SK-N-MC (cell line): Measurements from ENCODE around the gene ARPC5.
"Not testable (repeated sequence)": the region's sequence is repeated elsewhere in the genome, so short reads cannot be mapped to it uniquely, and the experiment has no call there.

Experiments used
- DNase-seq: peaks from one replicate; pipeline ENCODE4 v3.0.0-alpha.2; 2011; ENCODE audit warnings: low read depth, low spot score
- H3K27ac ChIP-seq: fragments of 200-600 bp; sonication (generic); 2 replicates; pipeline ENCODE4 v1.5.1; 2016; ENCODE audit warnings: mixed run types
- H3K36me3 ChIP-seq: fragments of 200-600 bp; sonication (generic); 2 replicates; pipeline ENCODE4 v1.6.1; 2017; ENCODE audit warnings: antibody characterized with exemption, low read length, mixed read lengths; ENCODE audit not compliant: insufficient read depth
- H3K4me3 ChIP-seq: fragments of 200-600 bp; sonication (generic); 2 replicates; pipeline ENCODE4 v1.5.1; 2016
- H3K9ac ChIP-seq: fragments of 200-600 bp; sonication (generic); 2 replicates; pipeline ENCODE4 v1.8.0; 2017; ENCODE audit warnings: mixed run types, mixed read lengths; ENCODE audit not compliant: insufficient read length
- H3K9me3 ChIP-seq: fragments of 200-600 bp; sonication (generic); 2 replicates; pipeline ENCODE4 v1.6.1; 2017; ENCODE audit warnings: low read depth, mild to moderate bottlenecking, antibody characterized with exemption, low read length, moderate library complexity, mixed read lengths
- EZH2 ChIP-seq: fragments of 200-600 bp; sonication (generic); IDR thresholded peaks from one replicate; pipeline ENCODE4 v1.6.1; 2017; ENCODE audit warnings: antibody characterized with exemption
- FOXP2 ChIP-seq: optimal IDR thresholded peaks from 2 replicates; pipeline ENCODE3; 2011; ENCODE audit warnings: mild to moderate bottlenecking, moderate library complexity; ENCODE audit not compliant: insufficient read depth; ENCODE audit errors: extremely low read length, control extremely low read depth
- POLR2AphosphoS5 ChIP-seq: IDR thresholded peaks from 2 replicates; pipeline ENCODE4 v1.6.1; 2012; ENCODE audit warnings: mild to moderate bottlenecking, low read depth, low read length, borderline replicate concordance

Gene ARPC5

DNA sequence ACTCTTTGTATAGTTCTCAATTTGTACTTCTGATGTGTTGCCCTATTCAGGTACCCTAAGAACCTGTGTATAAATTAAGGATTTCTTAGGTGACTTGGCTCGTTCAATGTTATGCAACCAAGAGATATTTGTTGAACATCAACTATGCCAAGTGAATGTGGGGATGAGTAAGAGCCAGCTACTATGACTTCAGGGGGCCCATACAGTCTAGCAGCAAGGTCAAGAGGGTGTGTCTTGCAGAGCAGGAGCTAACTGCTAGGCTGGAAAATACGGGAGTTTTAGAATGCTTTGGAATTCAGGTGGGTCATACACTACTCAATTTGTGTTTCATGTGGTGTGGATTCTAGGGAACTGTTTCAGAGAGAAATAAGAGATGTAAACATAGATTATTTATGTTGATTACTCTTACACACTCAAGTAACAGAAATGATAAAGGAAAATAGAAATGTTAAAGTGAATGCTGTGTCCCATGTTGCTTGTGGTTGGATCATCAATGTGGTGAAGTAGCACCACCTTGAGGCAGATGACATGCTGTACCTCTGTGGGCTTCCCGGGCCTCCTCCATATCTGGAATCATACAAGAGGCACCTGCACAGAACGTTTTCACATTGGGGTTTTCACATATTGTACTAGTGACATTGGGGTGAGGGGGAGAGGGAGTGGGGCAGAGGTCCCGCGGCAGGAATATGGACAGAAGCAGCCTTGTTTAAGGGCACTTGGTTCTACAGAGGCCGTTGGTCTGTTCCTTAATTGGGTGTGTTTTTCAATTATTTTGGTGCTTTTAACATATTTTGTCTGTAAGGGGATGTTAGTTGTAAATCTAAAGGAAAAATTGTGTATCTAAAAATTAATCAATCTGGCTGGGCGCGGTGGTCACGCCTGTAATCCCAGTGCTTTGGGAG lies 12.4 kb downstream of the ARPC5 start:
- Histone ChIP-seq H3K9ac (no peak overlapping the region), H3K4me3 (no peak overlapping the region), H3K36me3 (peaks cover 33% of the 10 kb centered on the region), H3K27ac (no peak overlapping the region), H3K9me3 (no peaks in the 10 kb centered on the region)
- no peak for DNase-seq
- TF ChIP-seq EZH2 (no peak), POLR2AphosphoS5 (no peak), FOXP2 (no peak)

DNA sequence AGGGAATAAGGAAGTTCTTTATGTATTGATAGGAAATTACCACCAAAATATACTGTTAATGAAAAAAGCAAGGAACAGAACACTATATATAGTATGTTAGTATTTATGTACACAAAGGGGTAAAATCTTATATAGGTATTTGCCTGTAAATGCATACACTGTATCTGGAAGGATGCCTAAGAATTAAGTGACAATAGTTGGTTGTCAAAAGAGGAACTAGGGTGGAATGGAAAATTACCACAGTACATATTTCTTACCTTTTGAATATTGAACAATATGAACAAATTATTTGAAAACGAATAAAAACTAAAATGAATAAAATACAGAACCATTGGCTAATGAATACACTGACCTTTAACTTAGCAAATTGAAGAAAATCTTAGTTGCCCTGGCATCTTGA lies 13.6 kb downstream of the ARPC5 start:
- Histone ChIP-seq H3K9ac (no peak overlapping the region), H3K27ac (no peak overlapping the region; the same call in 1 of the 2 replicates), H3K36me3 (peaks cover 25% of the 10 kb centered on the region), H3K9me3 (no peaks in the 10 kb centered on the region), H3K4me3 (no peak overlapping the region)
- TF ChIP-seq FOXP2 = no peak
- no peak for TF ChIP-seq POLR2AphosphoS5
- no peak for TF ChIP-seq EZH2
- no peak for DNase-seq

DNA sequence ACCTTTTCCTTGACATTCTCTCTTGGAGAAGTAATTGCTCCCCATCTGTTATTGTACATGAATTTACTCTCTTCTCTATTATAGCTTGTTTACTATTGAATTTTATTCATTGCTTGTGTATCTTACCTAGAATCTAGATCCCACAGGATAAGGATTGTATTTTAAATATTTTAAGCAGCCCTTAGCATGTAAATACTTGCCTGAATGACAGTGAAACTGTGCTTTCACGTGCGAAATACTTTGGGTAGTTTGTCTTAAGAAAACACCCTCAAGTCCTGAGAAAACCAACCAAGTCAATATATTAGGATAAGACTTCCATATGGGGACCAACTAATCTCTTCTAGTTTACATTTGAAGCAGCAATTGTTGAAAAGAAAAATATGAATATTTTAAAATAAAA lies 15.3 kb downstream of the ARPC5 start:
- TF ChIP-seq POLR2AphosphoS5 (no peak), FOXP2 (no peak), EZH2 (no peak)
- Histone ChIP-seq H3K4me3 (no peak overlapping the region), H3K27ac (no peak overlapping the region), H3K9ac (no peak overlapping the region), H3K9me3 (no peaks in the 10 kb centered on the region), H3K36me3 (peaks cover 8% of the 10 kb centered on the region)
- no peak for DNase-seq

DNA sequence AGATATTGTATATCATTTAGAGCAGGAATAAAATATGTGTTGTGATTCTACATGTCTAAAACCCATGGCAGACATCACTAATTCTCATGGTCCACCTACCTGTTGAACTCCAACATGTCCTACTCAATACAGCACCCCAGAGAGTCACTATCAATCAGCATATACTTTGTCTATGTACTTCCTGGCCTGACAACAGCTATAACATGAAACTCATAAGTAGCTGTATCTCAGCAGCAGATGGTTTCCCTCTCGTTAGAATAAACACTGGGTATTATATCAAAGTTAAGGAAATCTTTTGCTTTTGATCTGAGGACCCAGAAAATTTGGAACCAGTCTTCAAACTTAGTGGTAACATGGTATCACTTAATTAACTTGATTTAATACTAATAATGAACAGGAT lies 15.8 kb downstream of the ARPC5 start:
- Histone ChIP-seq H3K9me3 (no peaks in the 10 kb centered on the region), H3K4me3 (no peak overlapping the region), H3K9ac (no peak overlapping the region), H3K36me3 (peaks cover 5% of the 10 kb centered on the region), H3K27ac (no peak overlapping the region)
- no peak for DNase-seq
- TF ChIP-seq FOXP2 = no peak

DNA sequence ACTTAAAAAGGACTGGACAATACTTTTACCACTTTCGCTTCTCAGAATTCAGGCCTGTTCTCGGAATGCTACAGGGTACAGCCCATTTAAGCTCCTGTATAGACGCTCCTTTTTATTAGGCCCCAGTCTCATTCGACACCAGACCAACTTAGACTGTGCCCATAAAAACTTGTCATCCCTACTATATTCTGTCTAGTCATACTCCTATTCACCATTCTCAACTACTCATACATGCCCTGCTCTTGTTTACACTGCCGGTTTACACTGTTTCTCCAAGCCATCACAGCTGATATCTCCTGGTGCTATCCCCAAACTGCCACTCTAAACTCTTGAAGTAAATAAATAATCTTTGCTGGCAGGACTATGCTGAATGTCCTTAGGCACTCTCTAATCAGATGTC lies 17.4 kb downstream of the ARPC5 start:
- H3K9me3 ChIP-seq, DNase-seq, H3K36me3 ChIP-seq, H3K4me3 ChIP-seq, H3K9ac ChIP-seq, H3K27ac ChIP-seq: not testable (repeated sequence)

DNA sequence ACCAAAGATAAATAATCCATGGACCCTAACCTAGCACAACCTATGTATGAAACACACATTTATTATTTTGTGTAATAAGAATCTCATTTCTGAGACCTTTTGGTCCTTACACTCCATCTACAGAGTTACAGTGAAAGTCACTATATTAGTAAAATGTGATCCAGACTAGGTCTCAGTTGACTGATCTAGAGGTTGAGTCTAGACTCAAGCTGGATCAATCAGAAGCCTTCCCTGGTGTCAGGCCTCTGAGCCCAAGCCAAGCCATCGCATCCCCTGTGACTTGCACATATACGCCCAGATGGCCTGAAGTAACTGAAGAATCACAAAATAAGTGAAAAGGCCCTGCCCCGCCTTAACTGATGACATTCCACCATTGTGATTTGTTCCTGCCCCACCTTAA lies 22.6 kb downstream of the ARPC5 start:
- not testable (repeated sequence) for H3K36me3 ChIP-seq, H3K9me3 ChIP-seq, H3K9ac ChIP-seq, H3K4me3 ChIP-seq, H3K27ac ChIP-seq, DNase-seq

DNA sequence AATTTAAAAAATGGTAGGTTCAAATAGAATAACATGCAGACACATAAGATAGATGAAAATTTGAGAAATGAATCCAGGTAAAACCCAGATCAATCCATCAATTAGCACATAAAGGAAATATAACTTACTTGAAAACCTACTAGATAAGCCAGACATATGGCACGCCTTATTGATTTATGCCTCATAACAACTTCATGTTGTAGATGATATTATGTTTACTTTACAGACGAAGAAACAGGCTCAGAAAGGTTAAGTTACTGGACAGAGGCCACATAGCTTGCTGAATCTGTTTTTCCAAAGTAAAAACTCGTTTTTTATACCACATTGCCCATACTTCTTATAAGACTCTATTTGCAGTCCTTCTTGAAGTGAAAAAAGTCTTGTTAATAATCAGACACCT lies 23.2 kb downstream of the ARPC5 start:
- Histone ChIP-seq H3K27ac (no peak overlapping the region), H3K4me3 (no peak overlapping the region), H3K9ac (no peak overlapping the region), H3K36me3 (no peaks in the 10 kb centered on the region), H3K9me3 (no peaks in the 10 kb centered on the region)
- no peak for DNase-seq
- TF ChIP-seq FOXP2 (no peak), EZH2 (no peak), POLR2AphosphoS5 (no peak)

DNA sequence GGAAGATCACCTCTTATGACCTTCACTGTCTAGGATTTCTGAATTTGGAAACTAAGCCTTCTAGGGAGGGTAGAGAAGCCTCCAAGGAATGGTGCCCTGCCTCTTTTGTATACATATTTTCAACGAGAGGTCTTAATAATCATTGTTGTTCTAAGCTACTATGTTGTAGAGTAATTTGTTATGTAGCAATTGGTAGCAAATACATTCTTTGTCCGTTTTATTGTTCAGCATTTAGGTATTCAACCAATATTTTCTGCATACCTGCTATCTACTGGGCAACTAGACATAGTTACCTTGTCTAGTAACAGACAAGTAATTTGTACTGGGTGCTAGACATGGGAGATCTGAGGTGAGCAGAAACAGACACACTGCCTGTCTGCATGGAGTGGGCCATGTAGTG lies 24.6 kb downstream of the ARPC5 start:
- Histone ChIP-seq H3K36me3 (no peaks in the 10 kb centered on the region), H3K9ac (no peak overlapping the region), H3K27ac (no peak overlapping the region), H3K4me3 (no peak overlapping the region), H3K9me3 (no peaks in the 10 kb centered on the region)
- no peak for DNase-seq
- TF ChIP-seq FOXP2 = no peak
- no peak for TF ChIP-seq EZH2
- no peak for TF ChIP-seq POLR2AphosphoS5

DNA sequence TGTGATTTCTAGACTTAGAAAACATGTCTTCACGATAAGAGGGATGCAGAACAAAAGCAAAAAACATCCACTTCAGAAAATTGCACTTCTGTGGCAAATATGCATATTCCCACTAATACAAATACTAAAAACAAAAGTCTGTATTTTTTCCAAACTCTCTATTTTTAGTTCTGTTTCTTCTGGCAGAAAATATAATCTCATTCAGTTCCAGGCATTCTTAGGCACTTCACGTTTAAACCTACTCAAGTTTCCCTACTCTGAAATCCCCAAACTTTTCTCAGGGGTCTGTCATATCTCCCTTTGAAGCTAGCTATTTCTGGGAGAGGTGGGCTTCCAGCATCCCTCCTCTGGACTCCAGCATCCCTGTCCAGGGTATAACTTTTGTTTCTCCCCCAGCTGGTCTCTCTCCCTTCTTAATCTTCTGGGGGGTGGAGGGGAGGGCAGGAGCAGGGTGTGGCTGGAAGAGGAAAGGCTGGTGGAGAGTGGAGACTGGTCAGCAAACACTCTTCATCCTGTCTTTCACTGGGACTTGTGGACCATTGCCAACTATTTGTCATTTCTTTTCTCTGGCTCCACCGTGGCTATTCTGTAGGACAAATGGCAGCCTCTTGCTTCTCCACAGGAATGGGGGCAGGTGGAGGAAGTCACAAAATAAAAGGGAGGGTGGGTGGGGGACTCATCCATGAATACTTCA lies 25.7 kb downstream of the ARPC5 start:
- Histone ChIP-seq H3K27ac (no peak overlapping the region), H3K9me3 (no peaks in the 10 kb centered on the region), H3K4me3 (no peak overlapping the region), H3K36me3 (no peaks in the 10 kb centered on the region), H3K9ac (no peak overlapping the region)
- TF ChIP-seq POLR2AphosphoS5 = no peak
- TF ChIP-seq FOXP2 = no peak
- TF ChIP-seq EZH2 = no peak
- no peak for DNase-seq

DNA sequence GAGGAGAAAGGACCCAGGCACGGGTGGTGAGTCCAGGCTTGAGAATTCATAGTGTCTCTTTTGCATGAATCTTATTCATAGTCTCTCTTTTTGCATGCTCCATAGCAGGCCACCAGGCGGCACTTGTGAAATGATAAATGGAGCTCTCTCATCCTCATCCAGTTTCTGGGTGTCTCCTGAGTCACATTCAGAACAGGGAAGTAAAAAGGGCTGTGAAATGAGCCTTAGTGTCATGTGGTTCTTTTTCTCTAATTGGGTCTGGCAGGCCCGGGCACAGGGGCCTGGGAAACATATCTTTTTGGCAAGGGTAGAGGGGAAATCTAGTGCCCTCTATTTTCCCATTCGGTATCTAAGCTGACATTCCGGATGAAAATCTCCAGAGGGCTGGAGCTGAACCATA lies 26.3 kb downstream of the ARPC5 start:
- no peak overlapping the region for H3K4me3 ChIP-seq
- no peak for DNase-seq
- H3K9ac ChIP-seq = no peak overlapping the region
- no peaks in the 10 kb centered on the region for H3K9me3 ChIP-seq
- no peak overlapping the region for H3K27ac ChIP-seq
- H3K36me3 ChIP-seq = no peaks in the 10 kb centered on the region
- TF ChIP-seq EZH2 (no peak), FOXP2 (no peak), POLR2AphosphoS5 (no peak)
